Bronchial epithelial cell (primary cell): ENCODE results near the gene TGFB2. TPM values are rescaled to one million over a fixed set of nuclear protein-coding genes. Genes with fewer than 3 reads are reported as not detected.

Experiments used
- DNase-seq: peaks from one replicate; pipeline ENCODE4 v3.0.0-alpha.2; 2010; ENCODE audit warnings: low read depth
- FAIRE-seq: peaks from 2 replicates; lab custom pipeline; 2011; peaks lifted over from hg19 to GRCh38; lab: Jason Lieb, UNC
- H3K27me3 ChIP-seq: 2 replicates; pipeline ENCODE4 v1.5.1; 2011; ENCODE audit warnings: low read length; ENCODE audit not compliant: control insufficient read depth, insufficient read depth
- H3K36me3 ChIP-seq: 2 replicates; pipeline ENCODE4 v1.5.1; 2011; ENCODE audit warnings: low read length; ENCODE audit not compliant: control insufficient read depth, insufficient read depth
- H3K4me3 ChIP-seq: 2 replicates; pipeline ENCODE4 v1.5.1; 2011; ENCODE audit warnings: mild to moderate bottlenecking, low read depth, low read length, control low read depth
- CTCF ChIP-seq: IDR thresholded peaks from 2 replicates; pipeline ENCODE4 v1.5.1; 2011; ENCODE audit warnings: mild to moderate bottlenecking, moderate library complexity, low read length, control low read depth, inconsistent platforms; ENCODE audit not compliant: insufficient read depth, severe bottlenecking
- total RNA-seq: library from RNA; depleted of rRNA; stranded (reverse); fragments of >200 nt; gene quantifications from 2 replicates; pipeline ENCODE4 v1.2.1, GENCODE V29; 2014

Gene TGFB2
- total RNA-seq, 1 donor from 2014 or later = 6.1 TPM

DNA sequence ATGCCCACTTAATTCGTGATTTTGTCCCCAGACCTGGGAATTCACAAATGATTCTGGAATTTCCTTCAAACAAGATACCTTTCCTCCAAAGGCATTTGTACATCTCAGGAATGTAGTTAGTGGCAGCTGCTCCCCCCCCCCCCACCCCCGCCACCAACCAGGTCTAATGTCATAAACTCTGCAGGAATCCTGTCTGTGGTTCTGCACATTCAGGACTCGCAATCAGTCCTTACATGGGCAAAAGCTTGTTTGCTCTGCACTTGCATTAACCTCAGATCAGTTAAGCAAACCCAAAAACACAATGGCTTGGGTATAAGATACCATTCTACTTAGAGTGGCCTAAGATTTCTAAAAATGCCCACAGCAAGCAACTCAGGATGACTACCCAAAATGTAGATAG lies 143.8 kb downstream of the TGFB2 start:
- no peak for TF ChIP-seq CTCF
- no peak for FAIRE-seq
- Histone ChIP-seq H3K36me3 (no peaks in the 10 kb centered on the region), H3K27me3 (no peaks in the 10 kb centered on the region), H3K4me3 (no peak overlapping the region)
- DNase-seq = peak; percentile 41

DNA sequence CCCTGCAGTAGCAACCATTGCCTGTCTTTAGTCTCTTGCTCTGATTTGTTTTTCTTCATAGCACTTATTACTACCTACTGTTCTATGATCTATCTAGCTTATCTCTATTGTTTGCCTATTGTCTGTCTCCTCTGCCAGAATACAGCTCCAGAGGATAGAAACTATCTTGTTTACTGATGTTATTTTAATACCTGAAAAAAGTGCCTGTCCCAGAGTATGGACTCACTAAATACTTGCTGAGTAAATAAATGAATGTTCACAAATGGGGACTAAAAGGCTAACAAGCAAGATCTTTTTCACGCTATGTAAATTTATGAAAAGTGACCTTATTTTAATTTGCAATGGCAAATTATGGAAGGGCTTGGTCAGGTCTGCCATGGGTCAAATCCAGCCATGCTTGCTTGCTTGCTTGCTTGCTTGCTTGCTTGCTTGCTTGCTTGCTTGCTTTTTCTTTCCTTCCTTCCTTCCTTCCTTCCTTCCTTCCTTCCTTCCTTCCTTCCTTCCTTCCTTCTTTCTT lies 145.3 kb downstream of the TGFB2 start:
- Histone ChIP-seq H3K36me3 (no peaks in the 10 kb centered on the region), H3K4me3 (no peak overlapping the region), H3K27me3 (no peaks in the 10 kb centered on the region)
- DNase-seq (no peak), FAIRE-seq (no peak)
- no peak for TF ChIP-seq CTCF

GRCh38 chr1:218492874-218493273 lies 147.7 kb downstream of the TGFB2 start:
- no peak for TF ChIP-seq CTCF
- Histone ChIP-seq H3K27me3 (no peaks in the 10 kb centered on the region), H3K4me3 (no peak overlapping the region), H3K36me3 (no peaks in the 10 kb centered on the region)
- FAIRE-seq (no peak), DNase-seq (peak; percentile 39)

DNA sequence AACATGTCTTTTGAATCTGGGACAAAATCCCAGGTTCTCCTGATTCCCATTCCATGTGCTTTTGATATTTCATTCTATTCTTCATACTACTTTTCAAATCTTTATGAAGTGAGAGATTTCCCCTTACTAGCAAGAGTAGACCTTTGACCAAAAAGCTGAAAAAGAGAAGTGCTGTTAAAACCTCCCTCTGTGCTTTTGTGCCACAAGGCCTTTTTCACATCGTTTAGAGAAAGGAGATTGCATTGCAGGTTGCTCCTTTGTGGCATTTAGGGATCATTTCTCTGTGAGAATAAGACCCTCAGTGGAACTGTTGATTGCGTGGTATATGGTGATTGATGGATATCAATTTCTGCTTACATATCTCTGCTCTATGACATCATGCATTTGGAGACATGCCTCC lies 148.8 kb downstream of the TGFB2 start:
- DNase-seq (no peak), FAIRE-seq (no peak)
- no peaks in the 10 kb centered on the region for H3K27me3 ChIP-seq
- no peaks in the 10 kb centered on the region for H3K36me3 ChIP-seq
- TF ChIP-seq CTCF = no peak
- no peak overlapping the region for H3K4me3 ChIP-seq

Other genes with a start within 250 kb of the TGFB2 start
- gene RRP15, start 60.0 kb upstream of the TGFB2 start, total RNA-seq = 6.1 and 6.8 TPM in 2 replicates